HG03139 (cell line): ENCODE measurements around the gene SORL1.

Source experiments
- ATAC-seq: cut with Tn5 transposase; IDR thresholded peaks from one replicate; pipeline ENCODE4 v1.9.1; 2021; ENCODE audit not compliant: unreplicated experiment

SORL1 gene

GRCh38 chr11:121581607-121582006 lies 129.5 kb downstream of the SORL1 start:
- no peak for ATAC-seq

- no peak for ATAC-seq
Measured at GRCh38 chr11:121582296-121582695, 130.2 kb downstream of the SORL1 start.

- no peak for ATAC-seq
Measured at GRCh38 chr11:121583825-121584224, 131.7 kb downstream of the SORL1 start.

GRCh38 chr11:121586750-121587149 lies 134.6 kb downstream of the SORL1 start:
- ATAC-seq: no peak

GRCh38 chr11:121587182-121587581 lies 135.1 kb downstream of the SORL1 start:
- no peak for ATAC-seq

GRCh38 chr11:121588747-121589146 lies 136.6 kb downstream of the SORL1 start:
- no peak for ATAC-seq

- peak; percentile 84 for ATAC-seq
Measured at GRCh38 chr11:121589946-121590537, 137.9 kb downstream of the SORL1 start.

- no peak for ATAC-seq
Measured at GRCh38 chr11:121590772-121591404, 138.8 kb downstream of the SORL1 start.

GRCh38 chr11:121591405-121592033 lies 139.4 kb downstream of the SORL1 start:
- no peak for ATAC-seq

GRCh38 chr11:121592708-121593107 lies 140.6 kb downstream of the SORL1 start:
- no peak for ATAC-seq

- ATAC-seq: no peak
Measured at GRCh38 chr11:121595717-121596161, 143.6 kb downstream of the SORL1 start.

GRCh38 chr11:121596195-121597155 lies 144.4 kb downstream of the SORL1 start:
- ATAC-seq: no peak

- no peak for ATAC-seq
Measured at GRCh38 chr11:121603316-121603715, 151.2 kb downstream of the SORL1 start.

- ATAC-seq: no peak
Measured at GRCh38 chr11:121604152-121604551, 152.0 kb downstream of the SORL1 start.

- no peak for ATAC-seq
Measured at GRCh38 chr11:121606354-121606753, 154.2 kb downstream of the SORL1 start.

GRCh38 chr11:121607341-121607740 lies 155.2 kb downstream of the SORL1 start:
- ATAC-seq: no peak

- no peak for ATAC-seq
Measured at GRCh38 chr11:121608545-121609098, 156.5 kb downstream of the SORL1 start.

GRCh38 chr11:121610706-121611105 lies 158.6 kb downstream of the SORL1 start:
- no peak for ATAC-seq

- ATAC-seq: no peak
Measured at GRCh38 chr11:121611242-121611641, 159.1 kb downstream of the SORL1 start.

GRCh38 chr11:121613724-121614123 lies 161.6 kb downstream of the SORL1 start:
- ATAC-seq: no peak
